Measurements from ENCODE around the gene CAMSAP1.
"Not testable (repeated sequence)": the region's sequence is repeated elsewhere in the genome, so short reads cannot be mapped to it uniquely, and the experiment has no call there.

Gene CAMSAP1

GRCh38 chr9:135898634-135899407, 8.5 kb downstream of the CAMSAP1 start:
- no peak for DNase-seq (ENCODE audit: low spot score)

GRCh38 chr9:135896626-135897025, 10.7 kb downstream of the CAMSAP1 start:
- no peak for DNase-seq (ENCODE audit: low spot score)

- no peak for DNase-seq (ENCODE audit: low spot score)
Observed at GRCh38 chr9:135896205-135896604, 11.1 kb downstream of the CAMSAP1 start.

DNA sequence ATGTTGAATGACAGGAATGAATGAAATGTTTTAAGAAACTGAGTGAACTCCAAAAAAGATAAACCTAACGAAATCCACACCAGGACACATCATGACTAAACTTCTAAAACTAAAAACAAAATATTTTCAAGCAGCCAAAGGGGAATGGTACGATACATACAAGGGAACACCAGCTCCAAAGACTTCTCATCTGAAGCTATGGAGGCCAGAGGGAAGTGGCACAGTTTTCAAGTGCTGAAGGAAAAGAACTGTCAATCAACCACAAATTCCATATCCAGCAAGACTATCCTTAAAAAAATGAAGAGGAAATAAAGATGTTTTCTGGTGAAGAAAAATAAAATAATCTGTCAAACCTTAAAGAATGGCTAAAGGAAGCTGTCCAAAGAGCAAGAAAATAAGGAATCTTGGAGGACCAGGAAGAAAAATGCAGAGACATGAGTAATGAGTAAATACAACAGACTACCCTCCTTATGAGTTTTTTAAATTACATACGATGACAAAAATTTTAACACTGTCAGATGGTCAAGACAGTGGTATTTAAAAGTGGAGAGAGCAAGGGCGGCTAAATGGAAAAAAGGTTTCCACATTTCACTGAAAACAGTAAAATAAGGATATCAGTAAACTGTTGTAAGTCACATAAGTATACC, 12.0 kb downstream of the CAMSAP1 start:
- DNase-seq (ENCODE audit: low spot score), result no peak

DNA sequence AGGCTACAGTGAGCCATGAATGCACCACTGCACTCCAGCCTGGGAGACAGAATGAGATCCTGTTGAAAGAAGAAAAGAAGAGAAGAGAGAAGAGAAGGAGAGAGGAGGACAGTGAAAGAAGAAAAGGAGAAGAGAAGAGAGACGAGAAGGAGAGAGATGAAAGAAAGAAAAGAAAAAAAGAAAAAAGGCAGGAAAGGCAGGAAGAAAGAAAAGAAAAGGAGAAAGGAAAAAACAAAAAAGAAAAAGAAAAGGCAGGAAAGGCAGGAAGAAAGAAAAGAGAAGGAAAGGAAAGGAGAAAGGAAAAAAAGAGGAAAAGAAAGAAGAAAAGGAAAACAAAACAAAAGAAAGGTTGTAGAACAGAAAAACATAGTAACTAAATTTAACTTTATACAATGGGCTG, 14.2 kb downstream of the CAMSAP1 start:
- DNase-seq (ENCODE audit: low spot score), result no peak

- not testable (repeated sequence) for DNase-seq (ENCODE audit: low spot score)
Observed at GRCh38 chr9:135892327-135892726, 15.0 kb downstream of the CAMSAP1 start.

- DNase-seq (ENCODE audit: low spot score), result no peak
Observed at GRCh38 chr9:135891027-135891631, 16.2 kb downstream of the CAMSAP1 start.

- no peak for DNase-seq (ENCODE audit: low spot score)
Observed at GRCh38 chr9:135890190-135891026, 16.9 kb downstream of the CAMSAP1 start.

- DNase-seq (ENCODE audit: low spot score), result no peak
Observed at GRCh38 chr9:135889564-135890189, 17.7 kb downstream of the CAMSAP1 start.

DNA sequence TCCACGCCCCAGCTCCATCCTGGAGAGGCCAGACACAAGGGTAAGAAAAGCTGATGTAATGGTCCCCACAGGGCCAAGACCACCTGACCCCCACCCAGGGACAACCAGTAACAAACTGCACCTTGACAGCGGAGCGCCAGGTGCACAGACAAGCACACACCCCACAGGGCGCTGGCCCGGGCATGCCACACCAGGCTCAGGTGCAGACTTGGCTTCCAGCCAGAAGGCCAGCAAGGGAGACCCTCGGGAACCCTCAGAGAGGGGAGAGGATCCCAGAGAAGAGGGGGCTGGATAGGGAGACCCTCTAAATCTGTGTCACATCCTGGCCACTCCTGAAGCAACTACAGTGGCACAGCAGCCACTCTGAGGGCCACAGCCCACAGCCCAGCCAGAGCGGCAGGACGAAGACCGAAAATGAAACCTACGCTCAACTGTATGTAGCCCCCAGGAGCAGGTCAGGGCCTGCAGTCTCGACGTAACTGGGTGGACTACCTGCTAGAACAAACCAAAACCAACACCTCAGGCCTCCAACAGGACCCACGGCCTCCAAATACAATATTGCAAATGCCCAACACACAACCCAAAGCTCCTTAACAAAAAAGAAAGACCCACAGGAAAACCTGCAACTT, 18.5 kb downstream of the CAMSAP1 start:
- DNase-seq (ENCODE audit: low spot score), result no peak

DNA sequence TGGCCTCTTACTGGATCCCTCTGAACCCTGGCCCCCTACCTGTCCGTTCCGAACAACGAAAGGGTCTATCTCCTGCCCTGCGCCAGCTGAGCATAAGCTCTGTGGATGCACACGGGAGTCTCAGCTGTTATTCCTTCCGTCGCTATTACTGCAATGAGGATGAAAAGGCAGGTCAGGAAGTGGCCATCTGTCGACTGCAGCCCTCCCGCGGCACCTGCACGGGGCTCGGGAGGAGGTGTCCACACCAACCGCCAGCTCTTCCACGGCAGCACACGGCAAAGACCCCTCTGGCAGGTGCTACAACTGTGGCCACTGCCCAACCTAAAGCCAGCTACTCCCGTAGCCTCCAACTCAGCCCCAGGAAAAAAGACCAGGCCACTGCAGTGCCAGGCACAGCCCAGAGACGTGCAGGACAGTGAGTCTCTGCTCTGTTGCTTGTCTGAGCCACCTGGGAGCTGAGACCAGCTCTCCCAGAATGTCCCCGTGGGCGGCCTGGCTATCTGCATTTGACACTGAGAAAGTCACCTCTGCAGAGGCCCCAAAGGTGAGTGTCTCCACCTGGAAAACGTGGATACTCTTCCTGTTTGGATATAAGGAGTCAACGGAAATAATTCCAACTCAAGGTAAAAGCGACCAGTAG, 19.1 kb downstream of the CAMSAP1 start:
- DNase-seq (ENCODE audit: low spot score), result no peak

- DNase-seq (ENCODE audit: low spot score), result peak; percentile 53
Observed at GRCh38 chr9:135887585-135888050, 19.7 kb downstream of the CAMSAP1 start.

GRCh38 chr9:135887021-135887507, 20.3 kb downstream of the CAMSAP1 start:
- DNase-seq (ENCODE audit: low spot score), result no peak

DNA sequence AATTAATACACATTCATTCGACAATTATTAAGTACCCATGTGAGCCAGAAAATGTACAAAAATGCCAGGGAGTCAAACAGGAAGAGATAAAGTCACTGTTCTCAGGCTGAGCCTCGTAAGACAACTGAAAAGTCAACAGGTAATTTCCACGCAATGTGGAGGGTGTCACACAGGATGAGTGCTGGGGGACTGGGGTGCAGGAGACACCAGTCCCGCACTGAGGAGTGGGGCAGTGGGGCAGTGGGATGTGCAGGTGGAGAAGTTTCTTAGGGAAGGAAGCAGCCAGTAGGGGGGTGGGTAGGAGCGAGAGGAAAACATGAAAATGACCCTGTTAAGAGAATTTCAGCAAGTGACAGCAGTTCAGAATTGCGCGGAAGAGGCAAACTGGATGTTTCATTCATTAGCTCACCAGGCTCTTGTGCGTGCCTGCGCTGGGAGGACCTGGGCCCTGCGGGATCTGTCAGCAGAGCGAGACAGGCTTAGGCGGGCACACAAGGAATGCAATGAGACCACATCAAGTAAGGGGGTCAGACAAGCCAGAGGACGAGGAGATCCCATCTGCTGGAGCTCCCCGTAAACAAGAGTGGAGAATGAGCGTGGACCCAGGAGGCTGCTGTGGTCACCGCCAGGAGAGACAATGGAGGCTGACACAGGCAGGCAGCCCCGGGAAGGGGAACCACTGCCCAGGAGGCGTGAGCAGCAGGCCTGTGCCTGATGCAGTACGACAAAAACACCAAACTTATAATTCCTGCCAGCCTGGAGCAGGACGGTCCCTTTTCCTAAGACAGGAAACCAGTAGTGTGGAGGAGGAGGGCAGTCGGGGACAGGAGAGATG, 21.0 kb downstream of the CAMSAP1 start:
- no peak for DNase-seq (ENCODE audit: low spot score)

DNA sequence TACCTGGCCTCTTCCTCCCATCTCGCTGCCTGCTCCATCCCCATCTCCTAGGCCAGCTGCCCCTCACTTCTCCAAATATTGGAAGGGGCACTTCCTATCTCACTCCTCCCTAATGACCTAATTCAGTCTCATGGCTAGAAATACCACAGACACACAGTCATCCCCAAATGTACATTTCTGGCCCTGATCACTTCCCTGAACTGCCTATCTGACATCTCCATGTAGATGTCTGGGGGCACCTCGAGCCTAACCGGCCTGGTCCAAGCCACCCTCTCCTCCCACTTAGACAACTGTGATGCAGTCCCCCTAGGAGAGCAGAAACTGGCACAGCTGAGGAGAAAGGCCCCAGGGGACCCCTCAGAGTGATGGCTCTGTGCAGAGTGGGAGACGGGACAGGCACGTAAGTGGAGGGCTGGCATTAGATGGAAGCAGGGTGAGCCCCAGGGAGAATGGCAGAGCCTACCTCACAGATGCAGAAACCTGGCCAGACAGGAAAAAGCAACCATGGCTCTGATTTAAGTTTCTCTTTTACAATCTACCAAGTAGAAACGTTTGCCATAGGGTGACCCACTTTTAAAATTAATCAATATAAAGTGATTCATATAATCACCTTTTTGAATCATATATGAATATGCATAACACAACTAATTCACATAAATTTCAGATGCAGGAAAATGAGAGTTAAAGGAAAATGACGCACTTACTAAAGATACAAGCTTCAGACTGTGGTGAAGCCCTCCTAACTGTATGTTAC, 22.1 kb downstream of the CAMSAP1 start:
- no peak for DNase-seq (ENCODE audit: low spot score)

- no peak for DNase-seq (ENCODE audit: low spot score)
Observed at GRCh38 chr9:135884328-135885035, 22.9 kb downstream of the CAMSAP1 start.

DNA sequence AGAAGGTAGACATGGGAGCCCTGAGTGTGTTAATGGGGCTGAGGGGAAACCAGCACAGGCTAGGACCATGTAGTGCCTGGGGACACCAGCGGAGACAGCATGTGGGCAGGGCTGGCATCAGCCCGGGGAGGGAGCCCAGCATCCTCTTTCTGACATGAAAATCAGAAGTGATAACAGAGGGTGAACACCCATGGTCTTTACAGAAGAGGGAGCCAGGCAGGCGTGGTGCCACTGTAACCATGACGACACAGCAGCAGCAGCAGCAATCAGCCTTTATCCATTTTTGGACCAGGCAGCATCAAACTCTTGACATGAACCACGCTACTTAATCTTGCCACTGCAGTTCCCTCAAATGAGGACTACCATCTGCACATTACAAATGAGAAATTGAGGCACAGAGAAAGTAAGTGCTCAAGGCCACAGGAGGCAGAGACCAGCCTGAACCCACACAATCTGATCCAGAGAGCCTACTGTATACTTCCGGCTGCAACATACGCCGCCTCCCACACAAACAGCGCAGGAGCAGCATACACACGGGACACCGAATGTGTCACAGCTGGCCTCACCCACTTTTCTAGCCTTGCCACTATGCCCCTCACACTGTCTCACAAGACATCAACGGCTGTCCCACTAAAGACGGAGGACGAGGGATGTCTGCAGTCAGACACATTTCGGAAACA, 23.8 kb downstream of the CAMSAP1 start:
- DNase-seq (ENCODE audit: low spot score), result no peak

DNA sequence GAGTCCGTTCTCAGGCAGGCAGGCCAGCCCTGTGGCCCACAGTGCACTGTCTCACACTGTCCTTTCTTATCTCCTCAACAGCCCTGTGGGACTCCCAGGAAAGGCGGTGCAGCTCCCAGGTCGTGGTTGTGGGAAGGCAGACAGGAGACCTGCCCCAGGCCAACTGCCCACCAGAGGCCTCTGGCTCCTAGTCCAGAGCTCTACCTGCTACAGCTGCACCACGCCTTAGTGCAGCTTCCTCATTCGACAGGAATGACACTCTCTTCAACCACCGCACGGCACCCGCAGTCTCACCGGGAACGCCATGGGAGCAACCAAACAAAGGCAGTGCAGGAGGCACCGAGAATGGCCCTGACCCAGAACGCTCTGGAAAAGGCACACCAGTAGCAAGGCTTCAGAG, 25.3 kb downstream of the CAMSAP1 start:
- no peak for DNase-seq (ENCODE audit: low spot score)

All from germinal center (tissue), 1 donor.